AG04449 (cell line): Measurements from ENCODE around the gene CALU.

Experiments used
- CTCF ChIA-PET: fragments of 350-600 bp; formaldehyde crosslinking; extraction: SDS; loops from one replicate; lab custom pipeline; 2021; ENCODE audit warnings: antibody characterized with exemption; lab: Yijun Ruan, JAX
- POLR2A ChIA-PET: fragments of 400-600, 350-600 bp; formaldehyde crosslinking; extraction: SDS; loops from one replicate; lab custom pipeline; 2020; ENCODE audit warnings: antibody characterized with exemption, inconsistent platforms; lab: Yijun Ruan, JAX
- DNase-seq: peaks from one replicate; pipeline ENCODE4 v3.0.0-alpha.2; 2010; ENCODE audit warnings: low read depth, low spot score
- H3K4me3 ChIP-seq: 2 replicates; pipeline ENCODE4 v1.5.1; 2011; ENCODE audit warnings: low read depth, mild to moderate bottlenecking, control low read depth, low read length
- TF ChIP-seq, protein P1 (sequence below): IDR thresholded peaks from one replicate; pipeline ENCODE4 v1.5.1; 2011; ENCODE audit warnings: mild to moderate bottlenecking, moderate library complexity, low read length, control low read depth, inconsistent platforms; ENCODE audit not compliant: insufficient read depth; ENCODE audit errors: missing control alignments

CALU gene

DNA sequence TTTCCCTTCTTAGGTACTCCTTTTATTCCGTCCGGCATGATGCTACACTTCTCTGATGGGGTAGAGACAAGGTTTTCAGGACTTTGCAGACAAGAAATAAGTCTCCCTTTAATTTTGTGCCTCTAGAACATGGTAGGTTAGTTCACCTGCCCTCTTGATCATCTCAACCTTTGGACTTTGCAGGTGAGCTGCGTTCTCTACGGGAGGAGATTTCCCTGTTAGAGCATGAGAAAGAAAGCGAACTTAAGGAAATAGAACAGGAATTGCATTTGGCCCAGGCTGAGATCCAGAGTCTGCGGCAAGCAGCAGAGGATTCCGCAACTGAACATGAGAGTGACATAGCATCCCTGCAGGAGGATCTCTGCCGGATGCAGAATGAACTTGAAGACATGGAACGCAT is 61.8 kb downstream of the CALU start:
- DNase-seq: no peak
- ChIA-PET POLR2A (no interaction called here), CTCF (no interaction called here)
- H3K4me3 ChIP-seq: no peak overlapping the region
- TF ChIP-seq, protein P1, sequence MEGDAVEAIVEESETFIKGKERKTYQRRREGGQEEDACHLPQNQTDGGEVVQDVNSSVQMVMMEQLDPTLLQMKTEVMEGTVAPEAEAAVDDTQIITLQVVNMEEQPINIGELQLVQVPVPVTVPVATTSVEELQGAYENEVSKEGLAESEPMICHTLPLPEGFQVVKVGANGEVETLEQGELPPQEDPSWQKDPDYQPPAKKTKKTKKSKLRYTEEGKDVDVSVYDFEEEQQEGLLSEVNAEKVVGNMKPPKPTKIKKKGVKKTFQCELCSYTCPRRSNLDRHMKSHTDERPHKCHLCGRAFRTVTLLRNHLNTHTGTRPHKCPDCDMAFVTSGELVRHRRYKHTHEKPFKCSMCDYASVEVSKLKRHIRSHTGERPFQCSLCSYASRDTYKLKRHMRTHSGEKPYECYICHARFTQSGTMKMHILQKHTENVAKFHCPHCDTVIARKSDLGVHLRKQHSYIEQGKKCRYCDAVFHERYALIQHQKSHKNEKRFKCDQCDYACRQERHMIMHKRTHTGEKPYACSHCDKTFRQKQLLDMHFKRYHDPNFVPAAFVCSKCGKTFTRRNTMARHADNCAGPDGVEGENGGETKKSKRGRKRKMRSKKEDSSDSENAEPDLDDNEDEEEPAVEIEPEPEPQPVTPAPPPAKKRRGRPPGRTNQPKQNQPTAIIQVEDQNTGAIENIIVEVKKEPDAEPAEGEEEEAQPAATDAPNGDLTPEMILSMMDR: no peak

- TF ChIP-seq, protein P1: no peak
- H3K4me3 ChIP-seq: no peak overlapping the region
- ChIA-PET CTCF (no interaction called here), POLR2A (no interaction called here)
- no peak for DNase-seq
Observed at GRCh38 chr7:128801667-128802418, 62.7 kb downstream of the CALU start.

GRCh38 chr7:128804484-128804883 is 65.3 kb downstream of the CALU start:
- ChIA-PET POLR2A (no interaction called here), CTCF (interaction anchor here (0.8 to 1.4 kb wide), 2 partner anchors 15 to 22 kb away, joined by 3 to 5 read pairs; no protein-coding TSS in a partner anchor)
- DNase-seq: no peak
- TF ChIP-seq, protein P1: no peak
- H3K4me3 ChIP-seq: no peak overlapping the region

- ChIA-PET CTCF (no interaction called here), POLR2A (no interaction called here)
- H3K4me3 ChIP-seq: no peak overlapping the region
- TF ChIP-seq, protein P1: no peak
- DNase-seq: no peak
Observed at GRCh38 chr7:128805225-128805624, 66.1 kb downstream of the CALU start.

DNA sequence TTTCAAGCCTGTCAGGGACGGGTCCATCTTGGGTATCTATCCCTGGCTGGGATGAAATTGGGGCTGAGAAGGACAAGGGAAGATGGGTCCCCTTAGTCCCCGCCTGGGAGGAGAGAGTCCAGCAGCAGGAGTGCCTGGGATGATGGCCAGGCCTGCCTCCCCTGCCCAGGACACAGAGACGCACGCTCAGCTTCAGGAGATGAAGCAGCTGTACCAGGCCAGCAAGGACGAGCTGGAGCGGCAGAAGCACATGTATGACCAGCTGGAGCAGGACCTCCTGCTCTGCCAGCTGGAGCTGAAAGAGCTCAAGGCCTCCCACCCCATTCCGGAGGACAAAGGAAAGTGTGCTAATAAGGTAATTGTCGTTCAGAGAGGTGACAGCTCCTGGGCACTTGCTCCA is 68.0 kb downstream of the CALU start:
- CTCF ChIA-PET: interaction anchor here (1.0 kb wide), 1 partner anchor 77 kb away, joined by 3 read pairs; no protein-coding TSS in a partner anchor

DNA sequence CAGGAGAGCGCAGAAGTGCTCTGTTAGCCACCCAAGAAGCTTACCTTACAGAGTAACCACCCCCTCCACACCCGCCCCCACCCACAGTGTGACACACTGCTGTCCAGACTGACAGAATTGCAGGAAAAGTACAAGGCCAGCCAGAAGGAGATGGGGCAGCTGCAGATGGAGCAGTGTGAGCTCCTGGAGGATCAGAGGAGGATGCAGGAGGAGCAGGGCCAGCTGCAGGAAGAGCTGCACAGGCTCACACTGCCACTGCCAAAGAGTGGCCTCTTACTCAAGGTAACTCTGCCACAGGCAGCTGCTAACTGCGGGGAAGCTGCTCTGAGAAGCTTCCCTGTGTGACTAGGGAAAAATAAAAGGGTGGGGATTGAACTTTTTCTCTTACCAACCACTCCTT is 70.2 kb downstream of the CALU start:
- TF ChIP-seq, protein P1: no peak
- POLR2A ChIA-PET: no interaction called here
- DNase-seq: no peak
- CTCF ChIA-PET: interaction anchor here (0.7 to 2.1 kb wide), 2 partner anchors 9 to 14 kb away, joined by 3 to 7 read pairs; no protein-coding TSS in a partner anchor
- no peak overlapping the region for H3K4me3 ChIP-seq

More for the DNA sequence above, 68.0 kb downstream of the CALU start:
- H3K4me3 ChIP-seq: no peak overlapping the region
- DNase-seq: no peak
- TF ChIP-seq, protein P1: no peak
- POLR2A ChIA-PET: interaction anchor here (0.6 kb wide), 1 partner anchor 11 kb away, joined by 3 read pairs; no protein-coding TSS in a partner anchor
